ENCODE data around the gene IL17RA.

The IL17RA gene

GRCh38 chr22:17085277-17086181, 729 bp downstream of the IL17RA start:
- no peak for DNase-seq

- no peak for DNase-seq
These were observed 1.5 kb downstream of the IL17RA start for GRCh38 chr22:17086296-17086695.

- no peak for DNase-seq
These were observed 2.1 kb downstream of the IL17RA start for GRCh38 chr22:17086788-17087497.

- peak; percentile 20 for DNase-seq
These were observed 2.8 kb downstream of the IL17RA start for GRCh38 chr22:17087498-17088131.

- no peak for DNase-seq
These were observed 5.8 kb downstream of the IL17RA start for GRCh38 chr22:17090550-17090949.

- DNase-seq = no peak
These were observed 7.1 kb downstream of the IL17RA start for GRCh38 chr22:17091851-17092250.

GRCh38 chr22:17093081-17093480, 8.3 kb downstream of the IL17RA start:
- DNase-seq = no peak

GRCh38 chr22:17095538-17095937, 10.7 kb downstream of the IL17RA start:
- no peak for DNase-seq

- DNase-seq = no peak
These were observed 11.3 kb downstream of the IL17RA start for GRCh38 chr22:17096071-17096470.

- DNase-seq = no peak
These were observed 12.3 kb downstream of the IL17RA start for GRCh38 chr22:17097062-17097461.

GRCh38 chr22:17097701-17098100, 12.9 kb downstream of the IL17RA start:
- no peak for DNase-seq

- no peak for DNase-seq
These were observed 13.6 kb downstream of the IL17RA start for GRCh38 chr22:17098379-17098819.

GRCh38 chr22:17100621-17101020, 15.8 kb downstream of the IL17RA start:
- DNase-seq = no peak

- DNase-seq = no peak
These were observed 16.9 kb downstream of the IL17RA start for GRCh38 chr22:17101475-17102296.

GRCh38 chr22:17102297-17102667, 17.5 kb downstream of the IL17RA start:
- DNase-seq = no peak

GRCh38 chr22:17103351-17103750, 18.6 kb downstream of the IL17RA start:
- DNase-seq = no peak

GRCh38 chr22:17104336-17104935, 19.6 kb downstream of the IL17RA start:
- no peak for DNase-seq

GRCh38 chr22:17105143-17106129, 20.6 kb downstream of the IL17RA start:
- DNase-seq = no peak

GRCh38 chr22:17106161-17106784, 21.5 kb downstream of the IL17RA start:
- no peak for DNase-seq

- DNase-seq = no peak
These were observed 22.2 kb downstream of the IL17RA start for GRCh38 chr22:17106785-17107546.
